ENCODE measurements around the gene ZNF784. TPM values are rescaled to one million over a fixed set of nuclear protein-coding genes. Genes with fewer than 3 reads are reported as not detected.

Gene ZNF784
- total and polyA plus RNA-seq, 2 donors (not counting 3 experiments of a cell fraction or from before 2014, with no cell fraction given), result 4.9 TPM

GRCh38 chr19:55606471-55606787 lies 17.9 kb downstream of the ZNF784 start:
- Histone ChIP-seq H3K9me1 (replicated peaks; ENCODE audit: control insufficient read depth, extremely low read depth, insufficient read depth, low read length) (no peaks in the 10 kb centered on the region), H3K4me2 (ENCODE audit: insufficient read depth, low read length) (peak overlapping the region; percentile 59), H4K20me1 (replicated peaks; ENCODE audit: control insufficient read depth, extremely low read depth, insufficient read depth, low read length) (no peaks in the 10 kb centered on the region), H3K27me3 (ENCODE audit: control insufficient read depth in 2 of 2, insufficient read depth in 2 of 2, low read length in 2 of 2) (no peaks in the 10 kb centered on the region), H3K36me3 (ENCODE audit: control insufficient read depth in 2 of 2, extremely low read depth in 1 of 2, insufficient read depth in 2 of 2, low read length in 2 of 2) (peaks cover 0 to 5% of the 10 kb centered on the region in 2 experiments), H3K4me1 (ENCODE audit: control insufficient read depth, extremely low read depth, insufficient read depth, low read length) (peaks cover 13% of the 10 kb centered on the region), H3K79me2 (ENCODE audit: control insufficient read depth, insufficient read depth, low read length) (peaks cover 25% of the 10 kb centered on the region), H3K9me3 (replicated peaks; ENCODE audit: control insufficient read depth, insufficient read depth, low read length) (no peaks in the 10 kb centered on the region), H3K4me3 (replicated peaks in 1 of 3; ENCODE audit: insufficient read depth in 1 of 3, low read depth in 1 of 3, low read length in 3 of 3) (peak overlapping the region in 2 of 3 experiments; percentile 25 to 96), H2AFZ (ENCODE audit: low read depth, low read length) (no peak overlapping the region), H3K27ac (ENCODE audit: insufficient read depth, low read depth, low read length) (no peak overlapping the region), H3K9ac (replicated peaks; ENCODE audit: extremely low read depth, insufficient read depth, low read length) (no peak overlapping the region)
- ChIA-PET POLR2A (interaction anchor here (1.0 to 1.6 kb wide), 2 partner anchors 11 to 48 kb away, joined by 3 to 5 read pairs; no protein-coding TSS in a partner anchor), CTCF (interaction anchor here (0.7 to 3.8 kb wide), 28 partner anchors 11 to 465 kb away, joined by 3 to 40 read pairs (median 6); partner anchors contain the start of genes ZNF628 and ZNF784)
- no peak for TF ChIP-seq POLR2AphosphoS5 (IDR thresholded peaks at IDR 0.05; ENCODE audit: insufficient read depth, low read depth, low read length)
- no peak for TF ChIP-seq MYC (IDR thresholded peaks at IDR 0.05; ENCODE audit: low read depth, low read length)
- no peak for TF ChIP-seq CTCF (IDR thresholded peaks at IDR 0.05; ENCODE audit: extremely low read depth in 1 of 2, insufficient read depth in 1 of 2, low read depth in 1 of 2, low read length in 2 of 2)
- no peak for TF ChIP-seq FOS (IDR thresholded peaks at IDR 0.05; ENCODE audit: borderline replicate concordance, insufficient read depth, low read length)
- TF ChIP-seq JUN (IDR thresholded peaks at IDR 0.05; ENCODE audit: borderline replicate concordance, insufficient read depth, insufficient read length, low read depth), result no peak
- TF ChIP-seq GATA2 (IDR thresholded peaks at IDR 0.05; ENCODE audit: insufficient read depth, insufficient read length, low read depth, low read length), result no peak
- TF ChIP-seq POLR2A (IDR thresholded peaks at IDR 0.05; ENCODE audit: low read depth, low read length), result no peak
- no peak for TF ChIP-seq EZH2 (IDR thresholded peaks at IDR 0.05; ENCODE audit: borderline replicate concordance, low read depth, low read length, severe bottlenecking)
- TF ChIP-seq MAX (IDR thresholded peaks at IDR 0.05; ENCODE audit: insufficient read depth, insufficient read length), result no peak
- no peak for DNase-seq (ENCODE audit: low read depth, low spot score)
- no peak for FAIRE-seq
- TSS peak; percentile 38 for BruUV-seq (replicated peaks)
- dilution Hi-C loops (cut with MboI; ENCODE audit: extremely low pct_ligation_motif_present, low sequenced_read_pairs) (loop anchor here (10.0 kb wide), 1 partner anchor 92 kb away; no protein-coding TSS in a partner anchor), intact Hi-C loops (cut with micrococcal nuclease) (loop anchor here (1.0 to 10.0 kb wide), 4 partner anchors 89 to 352 kb away; partner anchors contain the start of genes C19orf85, ISOC2, PPP6R1 and RPL28)

All from endothelial cell of umbilical vein (primary cell).